Inflammatory macrophage (primary cell): ENCODE results near the gene CAT.

Experiments used
- DNase-seq, 2 donors: peaks; one replicate each; pipeline ENCODE4 v3.0.0-alpha.2; 2020 to 2022

CAT gene

DNA sequence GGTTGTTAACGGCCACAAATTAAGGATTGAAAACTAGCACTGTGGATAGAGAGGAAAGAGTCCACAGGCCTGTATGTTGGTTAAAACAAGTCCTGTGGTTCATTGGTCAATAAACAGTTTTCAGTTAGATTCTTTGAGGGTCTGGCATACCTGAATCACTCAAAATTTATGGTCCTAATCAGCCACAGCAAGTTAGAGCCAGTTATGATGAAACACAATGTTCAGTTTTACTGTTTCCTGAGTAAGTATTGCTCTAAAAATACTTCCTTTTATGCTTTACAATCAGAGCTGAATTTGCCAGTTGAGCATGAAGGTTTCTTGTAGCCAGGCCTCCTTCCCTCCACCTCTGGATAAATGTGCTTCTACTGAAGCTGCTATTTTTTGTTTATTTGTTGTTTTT is 12.9 kb upstream of the CAT start:
- peak; percentile 37 to 48 for DNase-seq

DNA sequence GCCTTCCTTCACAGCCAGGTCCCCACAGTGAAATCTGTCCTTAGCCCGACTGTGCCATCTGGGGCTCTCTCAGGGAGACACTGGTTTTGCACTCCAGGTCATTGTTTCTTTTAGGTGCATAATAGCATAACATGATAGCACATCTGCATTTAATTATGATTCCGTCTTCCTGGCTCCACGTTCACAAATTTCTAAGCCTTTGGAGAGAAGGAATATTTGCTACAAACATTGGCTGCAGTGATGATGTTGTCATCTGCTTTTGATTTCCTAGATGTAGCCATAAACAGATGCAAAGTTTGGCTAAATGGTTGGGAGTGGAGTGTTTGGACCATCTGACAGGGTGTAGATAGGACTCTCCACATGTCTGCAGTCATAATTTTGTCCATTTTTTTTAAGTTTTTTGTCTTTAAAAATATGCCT is 12.0 kb upstream of the CAT start:
- no peak for DNase-seq

GRCh38 chr11:34427186-34427805 is 11.4 kb upstream of the CAT start:
- DNase-seq = peak; percentile 83 to 89

DNA sequence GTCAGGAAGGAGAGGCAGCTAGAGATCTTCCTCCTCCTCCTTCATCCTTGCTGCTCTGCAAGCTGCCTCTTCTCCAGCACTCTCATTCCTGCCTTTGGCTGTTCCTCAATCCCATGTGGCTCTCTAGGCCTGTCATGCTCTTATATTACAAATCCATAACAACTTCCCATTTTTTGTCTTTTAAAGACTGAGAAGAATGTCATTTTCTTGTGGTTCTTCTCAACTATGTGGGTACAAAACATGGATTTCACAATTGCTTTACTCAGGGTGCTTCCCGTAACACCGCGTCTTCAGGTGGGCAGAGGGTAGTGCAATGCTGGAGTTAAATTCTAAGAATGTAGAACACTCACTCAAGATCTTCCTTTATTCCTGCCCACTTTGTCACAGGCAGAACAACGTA is 6.8 kb upstream of the CAT start:
- DNase-seq = peak; percentile 88 to 91

- DNase-seq = peak; percentile 67 to 73
Measured at GRCh38 chr11:34432822-34433221, 5.9 kb upstream of the CAT start.

DNA sequence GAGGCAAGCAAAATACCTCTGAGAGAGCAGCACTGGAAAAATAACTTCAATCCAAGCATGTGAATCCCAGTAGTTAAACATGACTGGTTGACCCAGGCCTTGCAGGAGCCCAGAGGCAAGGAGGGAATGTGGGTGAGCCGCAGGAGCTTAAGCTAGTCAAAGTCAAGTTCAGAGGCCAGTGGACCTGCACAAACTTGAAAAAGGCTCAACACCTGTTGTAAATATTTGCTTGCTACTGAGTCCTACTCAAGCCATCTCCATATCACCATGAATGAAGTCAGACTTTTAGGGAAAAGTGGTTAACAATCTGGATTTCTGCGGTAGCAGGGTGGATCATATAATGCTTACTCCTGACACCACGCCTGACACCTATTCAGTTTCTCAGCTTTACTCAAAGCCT is 4.8 kb upstream of the CAT start:
- no peak for DNase-seq

DNA sequence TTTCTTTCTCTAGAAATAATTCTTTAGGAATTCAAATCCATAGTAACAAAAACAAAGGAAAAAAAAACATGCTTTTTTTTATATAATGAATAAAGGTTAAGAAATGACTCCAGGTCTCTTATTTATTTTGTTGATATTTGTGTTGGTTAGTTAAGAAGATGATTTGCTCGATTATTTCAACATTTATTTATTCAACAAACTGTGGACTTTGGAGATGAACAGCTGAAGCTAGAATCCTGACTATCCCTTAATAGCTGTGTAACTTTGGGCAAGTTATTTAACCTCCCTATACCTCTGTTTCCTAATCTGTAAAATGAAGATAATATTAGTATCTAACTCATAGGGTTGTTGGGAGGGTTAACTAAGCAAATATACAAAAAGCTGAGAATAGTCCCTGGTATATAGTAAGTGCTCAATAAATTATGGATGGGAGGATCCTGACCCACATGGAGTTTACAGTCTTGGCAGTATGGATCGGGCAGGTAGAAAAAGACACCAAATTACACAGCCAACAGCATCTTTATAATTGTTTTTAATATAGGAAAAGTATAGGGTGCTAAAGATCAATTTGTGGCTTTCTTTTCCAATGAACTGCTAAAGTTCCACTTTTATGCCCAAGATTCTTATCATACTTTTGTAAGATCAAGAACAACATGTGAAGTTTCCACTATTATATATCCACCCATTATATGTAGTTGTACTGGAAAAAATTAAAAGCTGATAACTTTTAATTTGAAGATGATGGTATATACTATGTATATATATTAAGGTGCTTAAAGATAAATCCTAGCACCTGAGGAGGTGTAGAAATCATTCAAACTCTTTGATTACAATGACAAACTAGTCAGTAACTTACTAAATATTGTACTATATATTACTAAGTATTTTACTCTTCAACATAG is 1.3 kb upstream of the CAT start:
- DNase-seq = no peak

- peak in 1 of 2 donors; percentile 1 for DNase-seq
Measured at GRCh38 chr11:34439610-34440198, 970 bp downstream of the CAT start.

DNA sequence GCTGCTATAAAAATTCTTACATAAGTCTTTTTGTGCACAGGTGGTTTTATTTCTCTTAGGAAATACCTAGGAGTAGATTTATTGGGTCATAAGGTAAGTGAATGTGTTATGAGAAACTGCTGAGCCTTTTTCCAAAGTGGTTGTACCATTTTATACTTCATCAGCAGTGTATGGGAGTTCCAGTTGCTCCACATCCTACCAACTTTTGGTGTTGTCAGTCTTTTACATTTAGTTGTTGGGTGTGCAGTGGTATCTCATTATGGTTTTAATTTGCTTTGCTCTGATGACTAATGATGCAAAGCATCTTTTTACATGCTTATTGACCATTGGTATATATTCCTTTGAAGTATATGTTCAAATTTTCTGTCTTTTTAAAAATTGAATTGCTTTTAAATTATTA is 3.1 kb downstream of the CAT start:
- no peak for DNase-seq

DNA sequence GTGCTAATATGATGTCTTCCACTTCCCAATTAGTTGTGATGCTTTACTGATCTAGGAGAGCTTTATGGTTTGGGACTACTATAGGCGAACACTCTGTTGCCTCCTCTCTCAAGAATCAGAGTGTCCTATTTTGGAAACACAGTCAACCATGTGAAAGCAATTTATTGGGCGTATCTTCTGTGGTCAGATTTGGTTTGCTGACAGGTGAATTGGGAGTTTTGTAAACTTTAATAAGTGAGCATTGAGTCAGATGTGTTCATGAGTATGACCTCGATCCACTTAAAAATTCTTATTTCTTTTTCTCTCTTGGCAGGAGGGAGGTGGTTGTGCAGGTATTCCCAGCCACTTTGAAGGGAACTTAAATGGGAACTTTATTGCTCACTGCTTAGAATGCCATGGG is 4.4 kb downstream of the CAT start:
- DNase-seq = no peak

DNA sequence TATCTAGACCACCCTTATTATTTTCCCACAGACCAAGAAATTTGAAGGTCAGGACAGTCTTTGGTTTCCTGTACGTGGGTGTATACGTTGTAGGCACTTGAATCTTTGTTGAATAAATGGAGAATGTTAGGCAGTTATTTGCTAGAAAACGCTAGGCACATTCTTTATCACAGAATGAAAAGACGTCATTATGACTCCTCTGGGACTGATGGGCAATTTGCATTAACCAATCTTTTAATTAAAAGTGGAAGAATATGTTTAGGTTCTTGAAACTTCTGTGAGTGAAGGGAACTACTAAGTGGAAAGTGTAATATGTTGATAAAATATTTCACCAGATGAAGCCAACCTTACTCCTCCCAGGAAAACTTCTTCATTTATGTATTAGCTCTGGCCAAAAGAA is 5.7 kb downstream of the CAT start:
- no peak for DNase-seq

- DNase-seq = peak in 1 of 2 donors; percentile 16
Measured at GRCh38 chr11:34445956-34446355, 7.2 kb downstream of the CAT start.

GRCh38 chr11:34446386-34446785 is 7.7 kb downstream of the CAT start:
- DNase-seq = no peak

DNA sequence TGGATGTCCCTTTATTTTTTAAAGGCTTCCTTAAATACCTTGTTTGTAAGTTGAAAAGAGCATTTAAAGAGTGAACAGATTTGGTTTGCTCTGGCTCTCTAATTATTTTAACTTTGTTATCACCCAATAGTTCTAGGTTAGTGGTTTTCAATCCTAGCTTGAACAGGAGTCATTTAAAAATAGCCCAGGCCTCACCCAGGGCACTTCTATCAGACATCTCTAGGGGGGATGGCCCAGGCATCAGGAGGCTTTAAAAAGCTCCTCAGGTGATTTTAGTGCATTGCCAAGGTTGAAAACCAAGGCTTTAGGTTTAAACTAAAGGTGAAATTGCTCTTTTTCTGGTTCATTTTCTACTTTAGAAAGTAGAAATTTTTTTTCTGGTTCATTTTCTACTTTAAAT is 8.3 kb downstream of the CAT start:
- DNase-seq = no peak

GRCh38 chr11:34448223-34448994 is 9.7 kb downstream of the CAT start:
- DNase-seq = no peak

DNA sequence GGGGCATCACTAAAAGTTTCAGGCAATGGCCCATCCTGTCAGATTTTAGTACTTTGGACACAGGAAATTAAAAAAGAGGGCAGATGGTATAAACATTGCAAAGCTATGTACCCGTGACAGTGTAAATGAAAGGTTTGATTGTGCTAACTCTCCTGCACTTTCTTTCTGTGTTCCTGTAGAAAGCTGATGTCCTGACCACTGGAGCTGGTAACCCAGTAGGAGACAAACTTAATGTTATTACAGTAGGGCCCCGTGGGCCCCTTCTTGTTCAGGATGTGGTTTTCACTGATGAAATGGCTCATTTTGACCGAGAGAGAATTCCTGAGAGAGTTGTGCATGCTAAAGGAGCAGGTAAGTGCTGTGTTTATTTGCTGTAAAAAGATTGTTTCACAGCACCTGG is 10.3 kb downstream of the CAT start:
- DNase-seq = no peak

DNA sequence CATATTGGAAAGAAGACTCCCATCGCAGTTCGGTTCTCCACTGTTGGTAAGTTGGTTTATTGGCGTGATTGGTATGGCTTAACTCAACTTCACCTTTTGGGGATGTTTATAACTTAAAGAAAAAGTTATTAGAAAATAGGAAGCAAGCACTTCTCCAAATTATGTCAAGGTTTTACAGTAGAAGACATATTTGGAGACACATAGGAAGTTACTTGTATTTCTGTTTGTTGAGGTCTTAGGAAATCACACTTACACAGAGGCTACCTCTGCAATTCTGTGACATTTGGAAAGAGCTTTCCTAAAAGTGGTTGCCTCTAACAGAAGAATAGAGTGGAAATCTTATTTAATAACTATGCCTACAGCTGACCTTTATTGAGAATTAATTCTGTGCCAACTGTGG is 12.3 kb downstream of the CAT start:
- DNase-seq = peak; percentile 59 to 84

- DNase-seq = no peak
Measured at GRCh38 chr11:34454308-34455032, 15.7 kb downstream of the CAT start.

- no peak for DNase-seq
Measured at GRCh38 chr11:34457607-34458006, 18.9 kb downstream of the CAT start.

GRCh38 chr11:34458525-34458924 is 19.8 kb downstream of the CAT start:
- no peak for DNase-seq

DNA sequence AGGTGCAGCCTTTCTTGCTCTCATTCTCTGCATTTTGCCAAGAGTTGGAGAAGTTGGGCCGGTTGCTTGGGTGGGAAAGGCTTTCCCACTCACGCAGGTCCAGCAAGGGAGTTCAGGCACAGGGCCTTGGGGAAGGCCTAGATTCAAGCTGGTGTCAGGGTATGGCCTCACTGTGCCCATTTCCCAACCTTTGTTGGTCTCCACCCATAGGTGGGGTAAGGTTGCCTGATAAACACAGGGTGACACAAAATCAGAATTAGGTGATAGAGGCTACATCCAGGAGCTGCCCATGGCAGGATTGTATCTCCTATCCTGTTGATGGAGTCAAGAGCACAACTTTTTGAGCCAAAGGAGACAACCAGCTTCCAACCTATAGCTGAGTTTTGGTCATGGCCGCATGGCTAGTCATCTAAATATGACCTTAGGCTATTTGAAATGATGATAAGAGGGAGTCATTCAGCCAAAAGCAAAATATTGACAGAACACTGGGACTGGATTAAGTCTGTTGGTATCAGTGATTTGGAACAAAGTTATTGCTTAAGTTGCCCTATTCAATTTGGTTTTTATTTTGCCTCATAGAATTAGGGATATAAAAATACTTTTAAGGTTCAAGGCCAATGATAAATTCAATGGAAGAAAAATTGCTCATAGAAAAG is 20.9 kb downstream of the CAT start:
- DNase-seq = no peak

DNA sequence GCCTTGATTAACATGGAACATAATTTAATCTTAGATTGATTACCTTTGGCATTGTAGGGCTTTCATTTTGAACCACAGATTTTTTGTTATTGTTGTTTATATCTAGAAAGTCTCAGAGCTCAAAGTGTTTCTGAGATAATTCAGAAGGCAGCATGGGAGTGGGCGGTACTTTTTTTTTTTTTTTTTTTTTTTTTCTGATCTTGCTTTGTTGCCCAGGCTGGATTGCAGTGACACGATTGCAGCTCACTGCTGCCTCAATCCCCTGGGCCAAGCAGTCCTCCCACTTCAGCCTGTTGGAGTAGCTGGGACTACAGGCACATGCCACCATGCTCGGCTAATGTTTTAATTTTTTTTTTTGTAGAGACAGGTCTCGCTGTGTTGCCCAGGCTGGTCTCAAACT is 21.5 kb downstream of the CAT start:
- DNase-seq = no peak
